WI38 (cell line): ENCODE data around the gene SBK3.
"Not testable (repeated sequence)": the region's sequence is repeated elsewhere in the genome, so short reads cannot be mapped to it uniquely, and the experiment has no call there.

Experiments used
- H3K4me3 ChIP-seq: 2 replicates; pipeline ENCODE4 v1.5.1; 2011; ENCODE audit warnings: low read depth, mild to moderate bottlenecking, control low read depth, low read length
- CTCF ChIP-seq: IDR thresholded peaks from 2 replicates; pipeline ENCODE4 v1.5.1; 2012; ENCODE audit warnings: low read depth, mild to moderate bottlenecking, control low read depth, low read length

Gene SBK3

DNA sequence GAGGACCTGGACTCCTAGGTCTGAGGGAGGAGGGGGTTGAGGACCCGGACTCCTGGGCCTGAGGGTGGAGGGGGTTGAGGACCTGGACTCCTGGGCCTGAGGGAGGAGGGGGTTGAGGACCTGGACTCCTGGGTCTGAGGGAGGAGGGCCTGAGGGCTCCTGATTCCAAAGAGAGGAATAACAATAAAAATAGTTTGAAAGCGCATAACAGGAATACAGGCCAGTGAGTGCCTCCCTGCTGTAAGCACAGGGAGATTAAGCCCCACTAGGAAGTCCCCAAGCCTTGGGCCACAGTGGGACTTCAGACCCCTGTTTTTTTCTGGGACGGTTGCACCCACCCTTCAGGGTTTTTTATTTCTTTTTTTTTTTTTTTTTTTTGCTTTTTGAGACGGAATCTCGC, 7.2 kb downstream of the SBK3 start:
- TF ChIP-seq CTCF, result no peak
- no peak overlapping the region for H3K4me3 ChIP-seq

- TF ChIP-seq CTCF, result no peak
- no peak overlapping the region for H3K4me3 ChIP-seq
Observed at GRCh38 chr19:55537741-55538111, 7.6 kb downstream of the SBK3 start.

GRCh38 chr19:55536951-55537740, 8.2 kb downstream of the SBK3 start, which contains the start of gene SBK2:
SBK2 (minus strand) TSS chr19:55537133; CDS start chr19:55536294, 839 bp downstream.
- H3K4me3 ChIP-seq, result no peak within 1 kb of the TSS
- no peak for TF ChIP-seq CTCF

DNA sequence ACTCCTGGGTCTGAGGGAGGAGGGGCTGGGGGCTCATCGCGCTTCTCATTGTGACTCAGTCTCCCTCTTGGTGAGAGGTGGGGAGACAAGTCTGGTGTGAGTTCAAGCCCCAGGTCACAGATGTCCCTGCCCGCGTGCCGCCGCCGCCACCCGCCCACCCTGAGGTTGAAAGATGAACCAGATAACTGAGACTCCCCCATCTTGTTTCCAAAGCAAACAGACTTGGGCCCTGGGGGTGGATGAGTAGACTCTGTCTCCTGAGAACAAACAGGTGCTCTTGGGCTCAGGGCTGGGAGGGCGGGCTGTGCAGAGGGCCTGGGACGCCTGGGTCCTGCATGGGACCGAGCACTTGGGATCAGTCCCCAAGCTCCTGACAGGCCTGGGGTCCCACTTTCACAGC, 9.0 kb downstream of the SBK3 start:
- H3K4me3 ChIP-seq, result no peak overlapping the region
- TF ChIP-seq CTCF, result no peak

- TF ChIP-seq CTCF, result no peak
- H3K4me3 ChIP-seq, result no peak overlapping the region
Observed at GRCh38 chr19:55535965-55536350, 9.4 kb downstream of the SBK3 start.

DNA sequence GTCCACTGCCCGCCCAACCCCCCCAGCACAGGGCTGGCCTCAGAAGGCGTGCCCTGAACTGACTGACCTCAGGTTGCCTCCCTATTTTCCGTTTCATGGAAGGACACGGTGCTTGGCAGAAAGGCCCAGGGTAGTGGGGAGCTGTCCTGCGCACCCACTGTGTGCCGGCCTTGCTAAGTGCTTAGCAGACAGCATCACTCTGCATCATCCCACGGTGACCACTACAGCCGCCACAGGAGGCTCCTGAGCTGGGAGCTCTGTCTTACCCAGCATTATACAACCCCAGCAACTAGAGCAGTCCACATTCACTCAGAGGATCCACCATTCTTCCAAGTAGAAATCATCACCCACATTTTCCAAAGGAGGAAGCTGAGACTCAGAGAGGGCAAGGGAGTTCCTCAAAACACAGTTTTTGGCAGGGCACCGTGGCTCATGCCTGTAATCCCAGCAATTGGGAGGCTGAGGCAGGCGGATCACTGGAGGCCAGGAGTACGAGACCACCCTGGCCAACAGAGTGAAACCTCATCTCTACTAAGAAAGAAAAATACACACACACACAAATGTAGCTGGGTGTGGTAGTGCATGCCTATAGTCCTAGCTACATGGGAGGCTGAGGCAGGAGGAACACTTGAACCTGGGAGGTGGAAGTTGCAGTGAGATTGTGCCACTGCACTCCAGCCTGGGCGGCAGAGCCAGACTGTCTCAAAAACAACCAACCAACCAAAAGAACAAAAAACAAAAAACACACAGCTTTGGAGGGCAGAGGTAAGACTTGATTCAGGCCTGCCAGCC, 10.0 kb downstream of the SBK3 start:
- TF ChIP-seq CTCF, result no peak
- H3K4me3 ChIP-seq, result no peak overlapping the region

GRCh38 chr19:55534280-55534679, 11.1 kb downstream of the SBK3 start:
- not testable (repeated sequence) for H3K4me3 ChIP-seq
